Osteoblast (primary cell): ENCODE results near the gene KLHL10. TPM values are rescaled to one million over a fixed set of nuclear protein-coding genes. Genes with fewer than 3 reads are reported as not detected.

Source experiments
- DNase-seq: peaks from one replicate; pipeline ENCODE4 v3.0.0; 2011; ENCODE audit warnings: low spot score, mixed read lengths; ENCODE audit not compliant: insufficient read length; ENCODE audit errors: missing footprints
- H2AFZ ChIP-seq: 2 replicates; pipeline ENCODE4 v1.6.0; 2011; ENCODE audit warnings: mild to moderate bottlenecking, low read length
- H3K27ac ChIP-seq: 2 replicates; pipeline ENCODE4 v1.5.1; 2011; ENCODE audit warnings: mild to moderate bottlenecking, low read depth, low read length, moderate library complexity
- H3K27me3 ChIP-seq: 2 replicates; pipeline ENCODE4 v1.6.0; 2012; ENCODE audit warnings: mild to moderate bottlenecking, control low read depth, inconsistent platforms, low read length, moderate library complexity; ENCODE audit not compliant: insufficient read depth
- H3K36me3 ChIP-seq: 2 replicates; pipeline ENCODE4 v1.5.1; 2011; ENCODE audit warnings: mild to moderate bottlenecking, low read length, control low read depth, moderate library complexity; ENCODE audit not compliant: insufficient read depth
- H3K4me1 ChIP-seq: 2 replicates; pipeline ENCODE4 v1.5.1; 2011; ENCODE audit warnings: mild to moderate bottlenecking, low read length, control low read depth, moderate library complexity; ENCODE audit not compliant: insufficient read depth
- H3K4me2 ChIP-seq: 2 replicates; pipeline ENCODE4 v1.6.0; 2011; ENCODE audit warnings: mild to moderate bottlenecking, low read length; ENCODE audit not compliant: insufficient read depth
- H3K4me3 ChIP-seq: fragments of 200-600 bp; sonication (generic); 3 replicates; pipeline ENCODE4 v1.5.1; 2012; ENCODE audit warnings: mild to moderate bottlenecking, low read length, inconsistent platforms; ENCODE audit not compliant: insufficient read depth
- H3K79me2 ChIP-seq: 2 replicates; pipeline ENCODE4 v1.6.0; 2012; ENCODE audit warnings: mild to moderate bottlenecking, low read length, control low read depth, inconsistent platforms; ENCODE audit not compliant: insufficient read depth
- H3K9me3 ChIP-seq: 2 replicates; pipeline ENCODE4 v1.5.1; 2011; ENCODE audit warnings: low read depth, low read length, control low read depth
- H4K20me1 ChIP-seq: 2 replicates; pipeline ENCODE4 v1.6.0; 2012; ENCODE audit warnings: mild to moderate bottlenecking, low read length, control low read depth; ENCODE audit not compliant: insufficient read depth
- total RNA-seq: library from RNA; depleted of rRNA; stranded (reverse); fragments of >200 nt; gene quantifications from 2 replicates; pipeline ENCODE4 v1.2.3, GENCODE V29; 2012
- TF ChIP-seq, protein P1 (sequence below): IDR thresholded peaks from 2 replicates; pipeline ENCODE4 v1.5.1; 2011; ENCODE audit warnings: mild to moderate bottlenecking, low read depth, low read length, moderate library complexity; ENCODE audit errors: extremely low read depth

KLHL10 gene
- 0.36 and 0.59 TPM in 2 replicates for total RNA-seq

DNA sequence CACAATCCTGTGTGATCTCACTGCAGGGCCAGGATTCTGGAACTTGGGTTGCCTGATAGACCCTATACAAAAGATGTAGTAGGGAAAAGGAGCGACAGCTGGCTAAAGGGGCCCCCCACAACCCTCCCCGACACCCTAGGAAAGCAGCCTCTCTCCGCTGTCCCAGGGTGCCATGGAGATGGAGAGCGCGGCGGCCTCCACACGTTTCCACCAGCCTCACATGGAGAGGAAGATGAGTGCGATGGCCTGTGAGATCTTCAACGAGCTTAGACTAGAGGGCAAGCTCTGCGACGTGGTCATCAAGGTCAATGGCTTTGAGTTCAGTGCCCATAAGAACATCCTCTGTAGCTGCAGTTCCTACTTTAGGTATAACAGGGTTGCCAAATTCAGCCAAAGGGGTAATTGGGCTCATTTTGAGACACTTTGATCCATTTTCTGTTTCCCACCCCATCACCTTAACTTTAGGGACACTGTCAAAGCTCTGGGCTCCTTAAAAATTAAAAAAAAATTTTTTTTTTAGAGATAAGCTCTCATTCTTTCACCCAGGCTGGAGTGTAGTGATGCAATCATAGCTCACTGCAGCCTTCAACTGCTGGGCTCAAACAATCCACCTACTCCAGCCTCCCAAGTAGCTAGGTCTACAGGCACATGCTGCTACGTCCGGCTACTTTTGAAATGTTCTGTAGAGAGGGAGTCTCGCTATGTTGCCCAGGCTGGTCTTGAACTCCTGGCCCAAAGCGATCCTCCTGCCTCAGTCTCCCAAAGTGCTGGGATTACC lies at the start of gene KLHL10:
KLHL10 (plus strand) TSS at position 65 of the 778 bp plus-strand sequence; CDS start at position 173, 108 bp downstream.
- peaks cover 7% of the 10 kb centered on the region for H3K79me2 ChIP-seq
- peaks cover 11% of the 10 kb centered on the region for H3K4me1 ChIP-seq
- DNase-seq: no peak
- peak within 1 kb of the TSS; percentile 79 for H3K4me2 ChIP-seq
- H3K36me3 ChIP-seq: peaks cover 7% of the 10 kb centered on the region
- no peaks in the 10 kb centered on the region for H3K9me3 ChIP-seq
- TF ChIP-seq, protein P1, sequence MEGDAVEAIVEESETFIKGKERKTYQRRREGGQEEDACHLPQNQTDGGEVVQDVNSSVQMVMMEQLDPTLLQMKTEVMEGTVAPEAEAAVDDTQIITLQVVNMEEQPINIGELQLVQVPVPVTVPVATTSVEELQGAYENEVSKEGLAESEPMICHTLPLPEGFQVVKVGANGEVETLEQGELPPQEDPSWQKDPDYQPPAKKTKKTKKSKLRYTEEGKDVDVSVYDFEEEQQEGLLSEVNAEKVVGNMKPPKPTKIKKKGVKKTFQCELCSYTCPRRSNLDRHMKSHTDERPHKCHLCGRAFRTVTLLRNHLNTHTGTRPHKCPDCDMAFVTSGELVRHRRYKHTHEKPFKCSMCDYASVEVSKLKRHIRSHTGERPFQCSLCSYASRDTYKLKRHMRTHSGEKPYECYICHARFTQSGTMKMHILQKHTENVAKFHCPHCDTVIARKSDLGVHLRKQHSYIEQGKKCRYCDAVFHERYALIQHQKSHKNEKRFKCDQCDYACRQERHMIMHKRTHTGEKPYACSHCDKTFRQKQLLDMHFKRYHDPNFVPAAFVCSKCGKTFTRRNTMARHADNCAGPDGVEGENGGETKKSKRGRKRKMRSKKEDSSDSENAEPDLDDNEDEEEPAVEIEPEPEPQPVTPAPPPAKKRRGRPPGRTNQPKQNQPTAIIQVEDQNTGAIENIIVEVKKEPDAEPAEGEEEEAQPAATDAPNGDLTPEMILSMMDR: no peak
- no peak within 1 kb of the TSS for H3K27ac ChIP-seq
- H3K27me3 ChIP-seq: no peaks in the 10 kb centered on the region
- H3K4me3 ChIP-seq: peak within 1 kb of the TSS; percentile 90
- H2AFZ ChIP-seq: peak within 1 kb of the TSS; percentile 73
- H4K20me1 ChIP-seq: no peaks in the 10 kb centered on the region

DNA sequence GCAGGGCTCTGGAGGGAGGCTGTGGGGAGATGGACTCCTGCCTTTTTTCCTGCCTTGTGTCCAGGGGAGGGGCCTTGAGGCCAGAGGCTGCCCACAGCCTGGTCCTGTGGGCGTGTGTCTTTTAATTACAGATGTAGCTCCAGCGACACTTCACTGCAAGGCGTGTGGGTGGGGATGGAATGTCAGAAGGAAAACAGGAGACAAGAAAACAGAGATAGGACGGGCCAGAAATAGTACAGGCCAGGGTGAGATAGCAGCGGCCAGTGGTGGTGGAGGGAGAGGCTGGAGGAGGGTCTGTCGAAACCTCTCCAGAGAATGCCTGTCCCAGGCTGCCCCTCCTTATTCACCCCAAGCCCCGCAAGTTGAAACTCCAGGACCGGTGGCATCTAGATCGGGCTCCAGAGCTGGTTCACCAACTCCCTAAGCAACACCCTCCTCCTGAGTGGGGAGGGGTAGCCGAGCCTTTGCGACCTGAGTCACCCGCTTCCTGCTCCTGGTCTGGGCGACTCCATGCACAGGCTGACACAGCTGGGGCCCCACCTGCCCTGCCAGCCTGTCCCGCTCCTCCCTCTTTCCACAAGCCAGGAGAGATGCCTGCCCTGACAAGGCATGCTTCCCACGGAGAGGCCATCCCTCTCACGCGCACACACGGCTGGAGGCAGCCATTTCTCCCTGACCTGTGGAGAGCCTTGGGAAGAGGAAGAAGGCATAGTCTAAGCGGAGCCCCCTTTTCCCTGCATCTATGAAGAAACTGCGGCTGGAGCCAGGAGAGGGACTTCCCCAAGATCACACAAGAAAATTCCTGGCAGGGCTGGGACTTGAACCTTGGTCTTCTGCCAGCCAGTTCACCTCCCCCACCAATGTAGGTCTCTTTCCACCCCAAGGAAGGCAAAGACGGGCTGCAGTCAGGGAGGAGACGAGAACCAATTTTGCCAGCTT lies 44.5 kb upstream of the KLHL10 start:
- Histone ChIP-seq H3K27me3 (peaks cover 3% of the 10 kb centered on the region), H2AFZ (peak overlapping the region; percentile 71), H4K20me1 (no peaks in the 10 kb centered on the region), H3K4me2 (peak overlapping the region; percentile 61), H3K4me3 (peak overlapping the region; percentile 35), H3K79me2 (no peaks in the 10 kb centered on the region), H3K27ac (no peak overlapping the region), H3K4me1 (peaks cover 10% of the 10 kb centered on the region), H3K9me3 (no peaks in the 10 kb centered on the region), H3K36me3 (no peaks in the 10 kb centered on the region)
- TF ChIP-seq, protein P1: no peak
- DNase-seq: peak; percentile 90

DNA sequence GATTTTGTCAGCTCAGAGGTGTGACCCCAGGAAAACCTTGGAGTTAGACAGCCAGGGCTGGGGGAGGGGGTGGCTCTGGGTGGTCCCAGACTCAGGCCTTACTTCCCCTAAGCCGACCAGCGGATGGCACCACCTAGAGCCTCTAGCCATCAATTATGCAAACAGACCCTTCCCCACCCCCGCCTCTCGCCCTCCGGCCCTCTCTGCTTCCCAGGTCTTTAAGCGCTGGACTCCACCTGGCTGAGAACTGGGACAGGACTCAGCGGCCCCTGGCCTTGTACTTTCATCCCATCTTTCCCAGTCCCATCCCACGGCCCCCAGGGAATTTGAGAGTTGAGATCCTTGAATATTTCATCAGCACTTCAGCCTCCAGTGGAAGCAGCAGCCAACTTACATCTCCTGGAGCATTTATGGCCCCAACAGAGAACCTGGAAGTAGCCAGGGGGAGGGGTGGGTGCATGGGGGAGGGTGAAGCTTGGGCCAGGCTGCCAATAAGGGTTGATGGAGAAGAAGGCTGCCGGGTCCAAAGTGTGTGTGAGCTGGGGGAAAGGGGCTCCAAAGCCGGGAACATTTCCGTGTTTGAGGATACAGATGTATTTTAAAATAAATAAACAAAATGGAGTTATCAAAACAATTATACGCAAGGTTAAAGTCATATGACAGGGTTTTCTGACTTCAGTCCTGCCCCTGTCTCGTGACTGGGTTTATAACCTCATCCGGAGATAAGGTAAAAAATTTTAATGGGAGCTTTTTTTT lies 43.7 kb upstream of the KLHL10 start:
- Histone ChIP-seq H4K20me1 (no peaks in the 10 kb centered on the region), H3K27ac (no peak overlapping the region), H3K27me3 (peaks cover 3% of the 10 kb centered on the region), H3K4me2 (no peak overlapping the region), H3K79me2 (no peaks in the 10 kb centered on the region), H3K36me3 (no peaks in the 10 kb centered on the region), H2AFZ (no peak overlapping the region), H3K9me3 (no peaks in the 10 kb centered on the region), H3K4me3 (no peak overlapping the region), H3K4me1 (peaks cover 10% of the 10 kb centered on the region)
- peak; percentile 64 for DNase-seq
- TF ChIP-seq, protein P1: no peak
